Common myeloid progenitor, CD34-positive (primary cell): Measurements from ENCODE around the gene ZFR2.

Experiments
- CTCF ChIA-PET: fragments of 350-600 bp; sonication (Branson Sonifier 250); formaldehyde crosslinking; loops from one replicate; lab custom pipeline; 2021; ENCODE audit warnings: antibody characterized with exemption; lab: Charles Lee
- POLR2A ChIA-PET: fragments of 350-600 bp; sonication (Branson Sonifier 250); formaldehyde crosslinking; loops from one replicate; lab custom pipeline; 2021; ENCODE audit warnings: antibody characterized with exemption; lab: Charles Lee
- DNase-seq, 3 donors: peaks; one replicate each; pipeline versions ENCODE4 v3.0.0 to v3.0.0-alpha.2; 2013
- H3K27ac ChIP-seq, 2 experiments: 1 replicate in 1 of 2; 2 replicates in 1 of 2; pipeline ENCODE4 v1.7.0; 2013; ENCODE audit warnings: inconsistent platforms in 2 of 2, low read length in 2 of 2, mild to moderate bottlenecking in 2 of 2, low read depth in 1 of 2, moderate library complexity in 1 of 2; ENCODE audit not compliant: severe bottlenecking in 2 of 2, insufficient read depth in 1 of 2, poor library complexity in 1 of 2
- H3K27me3 ChIP-seq, 5 experiments: replicated peaks in 2 of 5; 1 replicate in 3 of 5; 2 replicates in 2 of 5; pipeline versions ENCODE4 v1.6.1 to v1.7.0; 2013; ENCODE audit warnings: low read length in 4 of 5, mild to moderate bottlenecking in 2 of 5, moderate library complexity in 2 of 5, inconsistent platforms in 1 of 5; ENCODE audit not compliant: insufficient read depth in 5 of 5, control insufficient read depth in 4 of 5
- H3K36me3 ChIP-seq, 4 experiments: 1 replicate in 2 of 4; 2 replicates in 2 of 4; pipeline versions ENCODE4 v1.6.1 to v1.7.0; 2013; ENCODE audit warnings: low read length in 3 of 4, control low read depth in 1 of 4, mild to moderate bottlenecking in 1 of 4; ENCODE audit not compliant: control insufficient read depth in 4 of 4, insufficient read depth in 4 of 4
- H3K4me1 ChIP-seq, 4 experiments: 1 replicate in 3 of 4; 2 replicates in 1 of 4; pipeline versions ENCODE4 v1.6.1 to v1.7.1; 2013; ENCODE audit warnings: low read length in 3 of 4, mild to moderate bottlenecking in 3 of 4, control low read depth in 1 of 4, inconsistent platforms in 1 of 4, moderate library complexity in 1 of 4; ENCODE audit not compliant: control insufficient read depth in 4 of 4, insufficient read depth in 4 of 4; ENCODE audit errors: control extremely low read depth in 1 of 4
- H3K4me3 ChIP-seq, 7 experiments: 1 replicate in 4 of 7; 2 replicates in 3 of 7; pipeline versions ENCODE4 v1.5.1 to v1.7.0; 2013; ENCODE audit warnings: mild to moderate bottlenecking in 7 of 7, low read length in 6 of 7, moderate library complexity in 6 of 7, inconsistent platforms in 2 of 7, low read depth in 2 of 7, control low read depth in 1 of 7; ENCODE audit not compliant: insufficient read depth in 4 of 7, control insufficient read depth in 1 of 7; ENCODE audit errors: extremely low read depth in 1 of 7
- H3K9me3 ChIP-seq, 5 experiments: 1 replicate in 4 of 5; 2 replicates in 1 of 5; pipeline versions ENCODE4 v1.6.1 to v1.7.1; 2013; ENCODE audit warnings: low read length in 4 of 5, mild to moderate bottlenecking in 2 of 5, inconsistent platforms in 1 of 5, low read depth in 1 of 5, moderate library complexity in 1 of 5; ENCODE audit not compliant: control insufficient read depth in 4 of 5, insufficient read depth in 2 of 5; ENCODE audit errors: control extremely low read depth in 1 of 5
- WGBS: methylation state at CpG from one replicate; pipeline ENCODE4 v1.1.5; 2013; ENCODE audit not compliant: insufficient coverage; 5-methylcytosine and 5-hydroxymethylcytosine counted together

ZFR2 gene

GRCh38 chr19:3798137-3798536, 70.7 kb downstream of the ZFR2 start:
- H3K27me3 ChIP-seq: peaks cover 0 to 25% (median 9%) of the 10 kb centered on the region in 5 experiments
- POLR2A ChIA-PET: interaction anchor here (0.7 to 1.5 kb wide), 3 partner anchors 9 to 36 kb away, joined by 3 to 10 read pairs (median 4); partner anchors contain the start of gene MRPL54
- H3K27ac ChIP-seq: no peak overlapping the region
- WGBS: 20% methylated on average over 6 of the region's 6 CpGs
- H3K9me3 ChIP-seq: peaks cover 0 to 10% (median 7%) of the 10 kb centered on the region in 5 experiments
- peaks cover 0 to 22% (median 14%) of the 10 kb centered on the region in 4 experiments for H3K4me1 ChIP-seq
- no peak overlapping the region for H3K4me3 ChIP-seq
- CTCF ChIA-PET: interaction anchor here (1.0 to 1.4 kb wide), 3 partner anchors 24 to 49 kb away, joined by 3 to 4 read pairs (median 3); partner anchors contain the start of gene MRPL54
- H3K36me3 ChIP-seq: no peaks in the 10 kb centered on the region
- DNase-seq: peak; percentile 58 to 83 (median 79)

GRCh38 chr19:3796358-3796757, 72.5 kb downstream of the ZFR2 start:
- Histone ChIP-seq H3K9me3 (peaks cover 0 to 10% (median 7%) of the 10 kb centered on the region in 5 experiments), H3K27ac (no peak overlapping the region), H3K36me3 (no peaks in the 10 kb centered on the region), H3K4me1 (peaks cover 0 to 15% (median 5%) of the 10 kb centered on the region in 4 experiments), H3K27me3 (peaks cover 0 to 13% (median 6%) of the 10 kb centered on the region in 5 experiments), H3K4me3 (no peak overlapping the region)
- ChIA-PET CTCF (interaction anchor here (0.8 to 2.0 kb wide), 3 partner anchors 12 to 53 kb away, joined by 3 to 7 read pairs (median 6); no protein-coding TSS in a partner anchor), POLR2A (no interaction called here)
- WGBS: 91% methylated on average over 1 of the region's 2 CpGs
- no peak for DNase-seq

- no peak overlapping the region for H3K27ac ChIP-seq
- WGBS: 98% methylated on average over 3 of the region's 3 CpGs
These were observed 75.0 kb downstream of the ZFR2 start for GRCh38 chr19:3793799-3794198.

GRCh38 chr19:3792114-3792513, 76.7 kb downstream of the ZFR2 start:
- whole genome bisulfite sequencing: 93% methylated on average over 2 of the region's 3 CpGs
- Histone ChIP-seq H3K9me3 (peaks cover 0 to 14% (median 7%) of the 10 kb centered on the region in 5 experiments), H3K4me1 (no peaks in the 10 kb centered on the region), H3K27ac (no peak overlapping the region), H3K27me3 (no peaks in the 10 kb centered on the region), H3K4me3 (no peak overlapping the region), H3K36me3 (no peaks in the 10 kb centered on the region)
- DNase-seq: no peak
- POLR2A ChIA-PET: interaction anchor here (0.6 kb wide), 1 partner anchor 901 kb away, joined by 4 read pairs; no protein-coding TSS in a partner anchor
- CTCF ChIA-PET: interaction anchor here (0.6 kb wide), 1 partner anchor 8 kb away, joined by 4 read pairs; no protein-coding TSS in a partner anchor

More at GRCh38 chr19:3793799-3794198, 75.0 kb downstream of the ZFR2 start:
- no peaks in the 10 kb centered on the region for H3K27me3 ChIP-seq
- DNase-seq: no peak
- no peak overlapping the region for H3K4me3 ChIP-seq
- no peaks in the 10 kb centered on the region for H3K36me3 ChIP-seq
- peaks cover 0 to 14% (median 7%) of the 10 kb centered on the region in 5 experiments for H3K9me3 ChIP-seq
- CTCF ChIA-PET: interaction anchor here (0.7 to 1.8 kb wide), 3 partner anchors 10 to 41 kb away, joined by 3 to 7 read pairs (median 3); no protein-coding TSS in a partner anchor
- peaks cover 0 to 11% (median 0%) of the 10 kb centered on the region in 4 experiments for H3K4me1 ChIP-seq
- POLR2A ChIA-PET: no interaction called here

- H3K4me3 ChIP-seq: no peak overlapping the region
- H3K36me3 ChIP-seq: no peaks in the 10 kb centered on the region
- H3K27me3 ChIP-seq: no peaks in the 10 kb centered on the region
- ChIA-PET POLR2A (no interaction called here), CTCF (no interaction called here)
- peaks cover 0 to 5% (median 0%) of the 10 kb centered on the region in 5 experiments for H3K9me3 ChIP-seq
- no peak for DNase-seq
- no peaks in the 10 kb centered on the region for H3K4me1 ChIP-seq
- no peak overlapping the region for H3K27ac ChIP-seq
- 96% methylated on average over 6 of the region's 7 CpGs for WGBS
These were observed 77.9 kb downstream of the ZFR2 start for GRCh38 chr19:3790941-3791340.

- H3K27me3 ChIP-seq: no peaks in the 10 kb centered on the region
- no peak overlapping the region for H3K27ac ChIP-seq
- DNase-seq: no peak
- peaks cover 0 to 6% (median 5%) of the 10 kb centered on the region in 4 experiments for H3K4me1 ChIP-seq
- POLR2A ChIA-PET: no interaction called here
- CTCF ChIA-PET: interaction anchor here (1.6 kb wide), 1 partner anchor 31 kb away, joined by 3 read pairs; no protein-coding TSS in a partner anchor
- no peak overlapping the region for H3K4me3 ChIP-seq
- no peaks in the 10 kb centered on the region for H3K36me3 ChIP-seq
- peaks cover 0 to 4% (median 0%) of the 10 kb centered on the region in 5 experiments for H3K9me3 ChIP-seq
- WGBS: 83% methylated on average over 6 of the region's 6 CpGs
These were observed 78.6 kb downstream of the ZFR2 start for GRCh38 chr19:3790209-3790734.
